IMR-90 (cell line): ENCODE measurements around the gene FAM227B.

Source experiments
- BHLHE40 ChIP-seq: fragments of 150-350 bp; IDR thresholded peaks from 2 replicates; pipeline ENCODE4 v1.6.1; 2016; ENCODE audit warnings: mild to moderate bottlenecking, low read depth, low read length
- CEBPB ChIP-seq: IDR thresholded peaks from 2 replicates; pipeline ENCODE4 v1.6.1; 2012; ENCODE audit warnings: low read depth, low read length, improper control_type of control experiment
- FOS ChIP-seq: fragments of 150-350 bp; IDR thresholded peaks from 2 replicates; pipeline ENCODE4 v1.6.1; 2016; ENCODE audit warnings: low read depth, low read length
- MAZ ChIP-seq: IDR thresholded peaks from 2 replicates; pipeline ENCODE4 v1.6.1; 2012; ENCODE audit warnings: low read depth, mild to moderate bottlenecking, low read length, improper control_type of control experiment, moderate library complexity, borderline replicate concordance
- POLR2A ChIP-seq: IDR thresholded peaks from 2 replicates; pipeline ENCODE4 v1.6.1; 2012; ENCODE audit warnings: mild to moderate bottlenecking, low read depth, low read length
- RAD21 ChIP-seq: IDR thresholded peaks from 2 replicates; pipeline ENCODE4 v1.6.1; 2012; ENCODE audit warnings: low read length, improper control_type of control experiment
- RFX5 ChIP-seq: IDR thresholded peaks from 2 replicates; pipeline ENCODE4 v1.8.0; 2012; ENCODE audit warnings: low read depth, mild to moderate bottlenecking, low read length, moderate library complexity
- SMC3 ChIP-seq: fragments of 150-350 bp; IDR thresholded peaks from 2 replicates; pipeline ENCODE4 v1.6.1; 2016; ENCODE audit warnings: low read depth, mild to moderate bottlenecking, antibody characterized with exemption, low read length, moderate library complexity
- TF ChIP-seq, protein P1 (sequence below): conservative IDR thresholded peaks from 2 replicates; pipeline ENCODE4 v1.5.1; 2012; ENCODE audit warnings: mild to moderate bottlenecking, low read depth, low read length, improper control_type of control experiment
- TF ChIP-seq, protein P2 (sequence below): fragments of 150-350 bp; IDR thresholded peaks from 2 replicates; pipeline ENCODE4 v1.6.1; 2017; ENCODE audit warnings: mild to moderate bottlenecking, antibody characterized with exemption, low read length, low read depth

- TF ChIP-seq POLR2A (no peak), FOS (no peak), MAZ (no peak), RAD21 (no peak), SMC3 (no peak), CEBPB (no peak), RFX5 (no peak), BHLHE40 (no peak)
- TF ChIP-seq, protein P1, sequence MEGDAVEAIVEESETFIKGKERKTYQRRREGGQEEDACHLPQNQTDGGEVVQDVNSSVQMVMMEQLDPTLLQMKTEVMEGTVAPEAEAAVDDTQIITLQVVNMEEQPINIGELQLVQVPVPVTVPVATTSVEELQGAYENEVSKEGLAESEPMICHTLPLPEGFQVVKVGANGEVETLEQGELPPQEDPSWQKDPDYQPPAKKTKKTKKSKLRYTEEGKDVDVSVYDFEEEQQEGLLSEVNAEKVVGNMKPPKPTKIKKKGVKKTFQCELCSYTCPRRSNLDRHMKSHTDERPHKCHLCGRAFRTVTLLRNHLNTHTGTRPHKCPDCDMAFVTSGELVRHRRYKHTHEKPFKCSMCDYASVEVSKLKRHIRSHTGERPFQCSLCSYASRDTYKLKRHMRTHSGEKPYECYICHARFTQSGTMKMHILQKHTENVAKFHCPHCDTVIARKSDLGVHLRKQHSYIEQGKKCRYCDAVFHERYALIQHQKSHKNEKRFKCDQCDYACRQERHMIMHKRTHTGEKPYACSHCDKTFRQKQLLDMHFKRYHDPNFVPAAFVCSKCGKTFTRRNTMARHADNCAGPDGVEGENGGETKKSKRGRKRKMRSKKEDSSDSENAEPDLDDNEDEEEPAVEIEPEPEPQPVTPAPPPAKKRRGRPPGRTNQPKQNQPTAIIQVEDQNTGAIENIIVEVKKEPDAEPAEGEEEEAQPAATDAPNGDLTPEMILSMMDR, result no peak
- TF ChIP-seq, protein P2, sequence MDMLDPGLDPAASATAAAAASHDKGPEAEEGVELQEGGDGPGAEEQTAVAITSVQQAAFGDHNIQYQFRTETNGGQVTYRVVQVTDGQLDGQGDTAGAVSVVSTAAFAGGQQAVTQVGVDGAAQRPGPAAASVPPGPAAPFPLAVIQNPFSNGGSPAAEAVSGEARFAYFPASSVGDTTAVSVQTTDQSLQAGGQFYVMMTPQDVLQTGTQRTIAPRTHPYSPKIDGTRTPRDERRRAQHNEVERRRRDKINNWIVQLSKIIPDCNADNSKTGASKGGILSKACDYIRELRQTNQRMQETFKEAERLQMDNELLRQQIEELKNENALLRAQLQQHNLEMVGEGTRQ, result no peak
These were observed 193.2 kb downstream of the FAM227B start for GRCh38 chr15:49427372-49427771.
